PC-9 (cell line): ENCODE results near the gene CCDC167.

Experiments used
- CTCF ChIP-seq: fragments of 200-600 bp; sonication (generic); conservative IDR thresholded peaks from 2 replicates; pipeline ENCODE4 v1.6.1; 2017; ENCODE audit warnings: mixed run types, antibody characterized with exemption, mild to moderate bottlenecking, moderate library complexity
- EZH2 ChIP-seq: fragments of 200-600 bp; sonication (generic); IDR thresholded peaks from 2 replicates; pipeline ENCODE4 v1.8.0; 2017; ENCODE audit warnings: antibody characterized with exemption, low read depth

- TF ChIP-seq EZH2, result no peak
- TF ChIP-seq CTCF, result no peak
Observed at GRCh38 chr6:37516076-37516919, 16.6 kb upstream of the CCDC167 start.
